ENCODE data around the gene ZSCAN21. TPM values are rescaled to one million over a fixed set of nuclear protein-coding genes. Genes with fewer than 3 reads are reported as not detected.

Gene ZSCAN21
- total RNA-seq, 1 experiment from 2014 or later = 24.3 TPM

DNA sequence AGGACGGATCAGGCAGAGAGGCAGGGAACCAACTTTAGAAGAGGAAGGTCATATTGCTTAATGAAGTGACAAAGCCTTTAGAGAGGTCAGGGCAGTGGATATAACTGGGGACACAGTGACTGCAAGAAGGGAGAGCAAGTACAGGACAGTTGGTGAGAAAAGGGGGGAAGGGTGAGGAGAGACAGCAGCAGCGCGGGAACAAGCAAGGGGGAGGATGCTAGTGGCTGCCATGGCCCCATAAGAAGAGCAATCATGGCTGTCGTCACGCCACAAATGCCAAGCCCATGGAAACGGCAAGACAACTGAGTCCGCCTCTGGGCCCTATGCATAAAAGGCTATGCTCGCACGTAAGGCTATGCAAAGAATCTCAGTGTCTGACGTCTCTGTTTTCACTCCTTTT is 22.9 kb downstream of the ZSCAN21 start:
- Histone ChIP-seq H3K27ac (ENCODE audit: insufficient read length, low read depth, low read length) (no peak overlapping the region), H3K79me2 (ENCODE audit: insufficient read depth, low read length) (peaks cover 3% of the 10 kb centered on the region), H3K9me3 (ENCODE audit: control insufficient read depth, low read depth, low read length) (peaks cover 60% of the 10 kb centered on the region), H3K18ac (ENCODE audit: insufficient read length, low read depth, low read length) (no peak overlapping the region), H3K56ac (ENCODE audit: insufficient read length, low read depth, low read length) (no peak overlapping the region), H3K4me1 (ENCODE audit: insufficient read depth, low read length) (no peaks in the 10 kb centered on the region), H3K4ac (ENCODE audit: low read depth, low read length) (no peak overlapping the region), H2AK5ac (ENCODE audit: insufficient read length, low read length) (no peak overlapping the region), H3K14ac (ENCODE audit: insufficient read depth, low read length) (no peak overlapping the region), H2BK12ac (ENCODE audit: insufficient read length, low read depth, low read length) (no peak overlapping the region), H3K23ac (ENCODE audit: insufficient read length, low read depth, low read length) (no peak overlapping the region), H4K20me1 (ENCODE audit: control insufficient read depth, insufficient read depth, insufficient read length) (no peaks in the 10 kb centered on the region), H3K4me2 (ENCODE audit: insufficient read depth, insufficient read length, low read length) (no peak overlapping the region), H4K91ac (ENCODE audit: insufficient read length, low read depth, low read length) (no peak overlapping the region), H2BK20ac (ENCODE audit: low read depth, low read length, poor library complexity, severe bottlenecking) (no peak overlapping the region), H4K8ac (replicated peaks; ENCODE audit: insufficient read length, low read depth, low read length) (no peak overlapping the region), H2BK120ac (ENCODE audit: low read depth, low read length, poor library complexity, severe bottlenecking) (no peak overlapping the region), H3K79me1 (ENCODE audit: insufficient read depth, low read depth, low read length, poor library complexity, severe bottlenecking) (no peaks in the 10 kb centered on the region), H3K23me2 (ENCODE audit: insufficient read length, low read depth, low read length, poor library complexity, severe bottlenecking) (no peaks in the 10 kb centered on the region), H3K9ac (ENCODE audit: extremely low read depth, insufficient read length, low read length) (no peak overlapping the region), H2BK15ac (ENCODE audit: low read depth, low read length) (no peak overlapping the region), H3T11ph (ENCODE audit: low read length) (no peak overlapping the region), H2AFZ (ENCODE audit: low read length) (no peak overlapping the region), H4K5ac (ENCODE audit: insufficient read length, low read depth, low read length) (no peak overlapping the region), H2BK5ac (ENCODE audit: insufficient read length, low read length) (no peak overlapping the region), H3K27me3 (ENCODE audit: insufficient read depth, low read length) (no peaks in the 10 kb centered on the region)
- no peaks in the 10 kb centered on the region for H3K4me1 Mint-ChIP-seq
- no peak overlapping the region for H3K27ac Mint-ChIP-seq
- H3K9me3 Mint-ChIP-seq = peaks cover 76 to 78% of the 10 kb centered on the region in 2 experiments
- H3K4me3 Mint-ChIP-seq = no peak overlapping the region
- peaks cover 83 to 98% (median 90%) of the 10 kb centered on the region in 3 experiments for H3K36me3 Mint-ChIP-seq (ENCODE audit: insufficient read depth in 1 of 3, low read depth in 3 of 3)
- WGBS (ENCODE audit: extremely low coverage, insufficient read length, low lambda C conversion rate) = no CpG with 5 or more reads among the region's 10 CpGs
- H3K27me3 Mint-ChIP-seq (ENCODE audit: low read depth) = peaks cover 5% of the 10 kb centered on the region; the same call in 1 of the 2 replicates
- no peak for DNase-seq
- TF ChIP-seq CTCF (conservative IDR thresholded peaks at IDR 0.05) = no peak
